WTC11 (cell line): ENCODE measurements around the gene VDAC1. TPM values are rescaled to one million over a fixed set of nuclear protein-coding genes. Genes with fewer than 3 reads are reported as not detected.

Experiments used
- total RNA-seq: library from RNA; stranded (reverse); gene quantifications from 3 replicates; pipeline ENCODE4 v1.2.3, GENCODE V29; 2021

Gene VDAC1
- total RNA-seq, 1 experiment from 2014 or later, result 274 TPM

Other genes starting within 250 kb of the VDAC1 start
- gene C5orf15, start 36.4 kb downstream of the VDAC1 start, total RNA-seq, result 29.9 to 32.7 TPM (median 30.3 TPM) in 3 replicates
- 8.9 to 11.3 TPM (median 9.6 TPM) in 3 replicates for gene TCF7, start 109.7 kb upstream of the VDAC1 start, total RNA-seq
- 280 to 303 TPM (median 285 TPM) in 3 replicates for gene SKP1, start 172.0 kb upstream of the VDAC1 start, total RNA-seq
- gene PPP2CA, start 221.1 kb upstream of the VDAC1 start, total RNA-seq, result 178 to 186 TPM (median 178 TPM) in 3 replicates